ENCODE results near the gene ARAP3.
"Not testable (repeated sequence)": the region's sequence is repeated elsewhere in the genome, so short reads cannot be mapped to it uniquely, and the experiment has no call there.

Gene ARAP3

GRCh38 chr5:141613344-141613743 lies 68.7 kb downstream of the ARAP3 start:
- no peak overlapping the region for H3K27ac Mint-ChIP-seq
- TF ChIP-seq, protein P1, sequence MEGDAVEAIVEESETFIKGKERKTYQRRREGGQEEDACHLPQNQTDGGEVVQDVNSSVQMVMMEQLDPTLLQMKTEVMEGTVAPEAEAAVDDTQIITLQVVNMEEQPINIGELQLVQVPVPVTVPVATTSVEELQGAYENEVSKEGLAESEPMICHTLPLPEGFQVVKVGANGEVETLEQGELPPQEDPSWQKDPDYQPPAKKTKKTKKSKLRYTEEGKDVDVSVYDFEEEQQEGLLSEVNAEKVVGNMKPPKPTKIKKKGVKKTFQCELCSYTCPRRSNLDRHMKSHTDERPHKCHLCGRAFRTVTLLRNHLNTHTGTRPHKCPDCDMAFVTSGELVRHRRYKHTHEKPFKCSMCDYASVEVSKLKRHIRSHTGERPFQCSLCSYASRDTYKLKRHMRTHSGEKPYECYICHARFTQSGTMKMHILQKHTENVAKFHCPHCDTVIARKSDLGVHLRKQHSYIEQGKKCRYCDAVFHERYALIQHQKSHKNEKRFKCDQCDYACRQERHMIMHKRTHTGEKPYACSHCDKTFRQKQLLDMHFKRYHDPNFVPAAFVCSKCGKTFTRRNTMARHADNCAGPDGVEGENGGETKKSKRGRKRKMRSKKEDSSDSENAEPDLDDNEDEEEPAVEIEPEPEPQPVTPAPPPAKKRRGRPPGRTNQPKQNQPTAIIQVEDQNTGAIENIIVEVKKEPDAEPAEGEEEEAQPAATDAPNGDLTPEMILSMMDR (IDR thresholded peaks at IDR 0.05): no peak
- peaks cover 4% of the 10 kb centered on the region for H3K27me3 Mint-ChIP-seq (ENCODE audit: low read depth, poor library complexity)
- no peak for DNase-seq
- H3K4me1 Mint-ChIP-seq: peaks cover 47% of the 10 kb centered on the region
- H3K4me3 Mint-ChIP-seq: no peak overlapping the region
- no peaks in the 10 kb centered on the region for H3K9me3 Mint-ChIP-seq
- H3K36me3 Mint-ChIP-seq (ENCODE audit: low read depth): peaks cover 27% of the 10 kb centered on the region

DNA sequence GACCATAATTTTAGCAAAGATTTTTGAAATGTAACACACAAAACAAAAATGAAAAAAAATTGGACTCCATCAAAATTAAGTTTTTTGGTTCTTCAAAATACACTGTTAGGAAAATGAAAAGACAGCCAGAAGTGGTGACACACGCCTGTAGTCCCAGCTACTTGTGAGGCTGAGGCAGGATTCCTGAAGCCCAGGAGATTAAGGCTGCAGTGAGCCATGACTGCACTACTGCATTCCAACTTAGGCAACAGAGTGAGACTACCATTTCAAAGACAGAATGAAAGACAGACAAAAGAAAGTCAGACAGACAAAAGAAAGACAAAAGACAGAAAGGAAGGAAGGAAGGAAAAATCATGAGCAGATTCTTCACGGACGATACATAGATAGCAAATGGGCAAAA lies 70.7 kb downstream of the ARAP3 start:
- H3K4me1 Mint-ChIP-seq: peaks cover 27% of the 10 kb centered on the region
- no peaks in the 10 kb centered on the region for H3K9me3 Mint-ChIP-seq
- H3K36me3 Mint-ChIP-seq (ENCODE audit: low read depth): peaks cover 24% of the 10 kb centered on the region
- H3K27me3 Mint-ChIP-seq (ENCODE audit: low read depth, poor library complexity): peaks cover 4% of the 10 kb centered on the region
- TF ChIP-seq, protein P1 (IDR thresholded peaks at IDR 0.05): no peak
- no peak overlapping the region for H3K4me3 Mint-ChIP-seq
- H3K27ac Mint-ChIP-seq: peak overlapping the region; percentile 6
- no peak for DNase-seq

- not testable (repeated sequence) for H3K27me3 Mint-ChIP-seq (ENCODE audit: low read depth, poor library complexity); H3K4me3 Mint-ChIP-seq; H3K27ac Mint-ChIP-seq; DNase-seq; H3K9me3 Mint-ChIP-seq
- peaks cover 17% of the 10 kb centered on the region for H3K36me3 Mint-ChIP-seq (ENCODE audit: low read depth)
- H3K4me1 Mint-ChIP-seq: peaks cover 21% of the 10 kb centered on the region
These were observed 72.1 kb downstream of the ARAP3 start for GRCh38 chr5:141609921-141610320.

DNA sequence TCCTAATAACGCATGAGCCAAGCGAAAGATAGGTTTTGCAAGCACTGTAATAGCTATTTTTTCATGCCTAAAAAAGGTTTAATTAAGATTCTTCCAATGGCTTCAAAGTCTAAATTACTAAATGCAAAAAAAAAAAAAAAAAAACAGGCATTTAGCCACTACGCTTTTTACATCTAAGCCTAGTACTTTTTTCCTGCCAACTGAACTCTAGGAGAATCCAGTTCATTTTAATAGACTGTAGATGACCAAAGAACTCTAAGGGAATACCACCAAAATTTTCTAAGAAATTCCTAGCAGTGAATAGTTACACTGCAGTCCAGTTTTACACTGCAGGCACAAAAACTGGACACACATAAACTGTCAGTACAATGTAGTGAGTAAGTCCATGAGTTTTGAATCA lies 73.0 kb downstream of the ARAP3 start:
- TF ChIP-seq, protein P1 (IDR thresholded peaks at IDR 0.05): no peak
- Mint-ChIP-seq H3K27me3 (ENCODE audit: low read depth, poor library complexity) (peaks cover 4% of the 10 kb centered on the region), H3K36me3 (ENCODE audit: low read depth) (peaks cover 17% of the 10 kb centered on the region), H3K9me3 (no peaks in the 10 kb centered on the region), H3K27ac (no peak overlapping the region), H3K4me3 (no peak overlapping the region), H3K4me1 (peaks cover 19% of the 10 kb centered on the region)
- DNase-seq: no peak

DNA sequence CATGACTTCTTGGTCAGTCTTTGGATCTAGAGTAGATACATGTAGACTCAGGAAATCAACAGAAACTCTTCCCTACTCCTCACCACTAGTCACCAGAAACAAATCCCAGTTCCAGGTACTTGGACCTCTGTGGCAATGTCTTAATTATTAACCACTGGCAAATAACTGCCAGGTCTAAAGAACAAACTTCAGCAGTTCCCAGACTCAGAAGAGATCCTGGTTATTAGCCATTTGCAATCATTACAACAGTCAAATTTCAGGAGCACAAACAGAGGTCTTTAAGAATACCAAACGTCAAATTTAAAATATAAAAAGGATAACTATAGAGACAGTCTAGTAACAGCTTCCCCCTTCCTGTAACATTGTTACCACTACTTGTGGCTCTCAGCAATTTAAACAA lies 73.5 kb downstream of the ARAP3 start:
- Mint-ChIP-seq H3K27ac (no peak overlapping the region), H3K27me3 (ENCODE audit: low read depth, poor library complexity) (peaks cover 4% of the 10 kb centered on the region), H3K36me3 (ENCODE audit: low read depth) (peaks cover 17% of the 10 kb centered on the region), H3K9me3 (no peaks in the 10 kb centered on the region), H3K4me3 (no peak overlapping the region), H3K4me1 (peaks cover 14% of the 10 kb centered on the region)
- DNase-seq: no peak
- TF ChIP-seq, protein P1 (IDR thresholded peaks at IDR 0.05): no peak

DNA sequence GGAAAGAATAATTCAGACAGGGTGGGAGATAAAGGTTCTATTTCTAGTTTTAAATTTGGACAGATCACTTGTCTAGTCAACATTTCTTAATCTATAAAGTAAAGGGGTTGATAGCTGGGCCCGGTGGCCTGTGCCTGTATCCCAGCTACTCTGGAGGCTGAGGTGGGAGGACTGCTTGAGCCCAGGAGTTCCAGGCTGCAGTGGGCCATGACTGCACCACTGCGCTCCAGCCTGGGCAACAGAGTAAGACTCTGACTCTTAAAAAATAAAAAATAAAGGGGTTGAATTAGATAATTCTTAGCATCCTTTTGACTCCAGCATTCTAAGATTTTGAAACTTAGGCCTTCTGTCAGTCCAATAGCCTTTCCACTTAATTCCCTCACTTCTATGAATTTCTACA lies 74.0 kb downstream of the ARAP3 start:
- TF ChIP-seq, protein P1 (IDR thresholded peaks at IDR 0.05): no peak
- Mint-ChIP-seq H3K27me3 (ENCODE audit: low read depth, poor library complexity) (peaks cover under 1% of the 10 kb centered on the region), H3K36me3 (ENCODE audit: low read depth) (peaks cover 17% of the 10 kb centered on the region), H3K4me3 (no peak overlapping the region), H3K27ac (no peak overlapping the region), H3K4me1 (peaks cover 12% of the 10 kb centered on the region), H3K9me3 (no peaks in the 10 kb centered on the region)
- no peak for DNase-seq
